Caco-2 (cell line): ENCODE measurements around the gene MEIS1. TPM values are rescaled to one million over a fixed set of nuclear protein-coding genes. Genes with fewer than 3 reads are reported as not detected.

Experiments used
- BruUV-seq: library from RNA; stranded (reverse); fragments of 400-500 nt; replicated peaks from 2 replicates; lab custom pipeline; 2021; lab: Mats Ljungman, UMichigan
- CTCF ChIA-PET: fragments of 300-600 bp; sonication (Branson Sonifier 250); formaldehyde crosslinking; loops from one replicate; lab custom pipeline; 2022; ENCODE audit warnings: antibody characterized with exemption; lab: Charles Lee
- POLR2A ChIA-PET: fragments of 300-600 bp; sonication (Branson Sonifier 250); formaldehyde crosslinking; loops from one replicate; lab custom pipeline; 2022; ENCODE audit warnings: antibody characterized with exemption; lab: Charles Lee
- DNase-seq, 2 experiments: peaks; one replicate each; pipeline versions ENCODE4 v3.0.0 to v3.0.0-alpha.2; 2020 to 2022
- H3K27me3 ChIP-seq: replicated peaks from 2 replicates; pipeline ENCODE4 v1.6.0; 2011; ENCODE audit warnings: low read length; ENCODE audit not compliant: control insufficient read depth, insufficient read depth
- H3K36me3 ChIP-seq: 2 replicates; pipeline ENCODE4 v1.5.1; 2011; ENCODE audit warnings: low read length; ENCODE audit not compliant: control insufficient read depth, insufficient read depth
- H3K4me1 ChIP-seq: fragments of 250-450 bp; sonication (Bioruptor Pico); 2 replicates; pipeline ENCODE4 v1.5.1; 2020; ENCODE audit warnings: mild to moderate bottlenecking
- H3K4me3 ChIP-seq: 2 replicates; pipeline ENCODE4 v1.5.1; 2011; ENCODE audit warnings: low read depth, mild to moderate bottlenecking, control low read depth, low read length
- H3K9me3 ChIP-seq: fragments of 250-450 bp; sonication (Bioruptor Pico); 2 replicates; pipeline ENCODE4 v1.5.1; 2020; ENCODE audit warnings: mild to moderate bottlenecking, moderate library complexity
- H3K27ac Mint-ChIP-seq: one replicate; pipeline ENCODE4 v1.8.0; 2022; ENCODE audit warnings: mixed read lengths; ENCODE audit not compliant: unreplicated experiment
- H3K27me3 Mint-ChIP-seq: one replicate; pipeline ENCODE4 v1.8.0; 2022; ENCODE audit warnings: mixed read lengths; ENCODE audit not compliant: insufficient read depth, unreplicated experiment
- H3K36me3 Mint-ChIP-seq: one replicate; pipeline ENCODE4 v1.8.0; 2022; ENCODE audit warnings: mild to moderate bottlenecking, mixed read lengths; ENCODE audit not compliant: insufficient read depth, unreplicated experiment
- H3K4me1 Mint-ChIP-seq: one replicate; pipeline ENCODE4 v1.8.0; 2022; ENCODE audit warnings: low read depth, mixed read lengths; ENCODE audit not compliant: unreplicated experiment
- H3K4me3 Mint-ChIP-seq: one replicate; pipeline ENCODE4 v1.8.0; 2022; ENCODE audit warnings: mild to moderate bottlenecking, moderate library complexity, mixed read lengths; ENCODE audit not compliant: unreplicated experiment
- H3K9me3 Mint-ChIP-seq: one replicate; pipeline ENCODE4 v1.8.0; 2022; ENCODE audit warnings: mixed read lengths; ENCODE audit not compliant: unreplicated experiment
- intact Hi-C: fragments of 100-400 bp; cut with micrococcal nuclease; formaldehyde crosslinking; loops from one replicate; pipeline ENCODE4 v1.10.0; 2022; ENCODE audit not compliant: unreplicated experiment
- total RNA-seq: library from RNA; stranded (reverse); gene quantifications from 2 replicates; pipeline ENCODE4 v1.2.3, GENCODE V29; 2022
- TF ChIP-seq, protein P1 (sequence below), 2 experiments: fragments of 200-600 bp in 1 of 2; IDR thresholded peaks; 1 replicate in 1 of 2; 2 replicates in 1 of 2; pipeline versions ENCODE4 v1.5.1 to v1.8.0; 2011 to 2022; ENCODE audit warnings: antibody characterized with exemption in 1 of 2, control low read depth in 1 of 2, inconsistent platforms in 1 of 2, low read depth in 1 of 2, low read length in 1 of 2, mild to moderate bottlenecking in 1 of 2, moderate library complexity in 1 of 2; ENCODE audit not compliant: insufficient read depth in 1 of 2, severe bottlenecking in 1 of 2, unreplicated experiment in 1 of 2

Gene MEIS1
- total RNA-seq, 1 experiment from 2014 or later, result 7.4 TPM

DNA sequence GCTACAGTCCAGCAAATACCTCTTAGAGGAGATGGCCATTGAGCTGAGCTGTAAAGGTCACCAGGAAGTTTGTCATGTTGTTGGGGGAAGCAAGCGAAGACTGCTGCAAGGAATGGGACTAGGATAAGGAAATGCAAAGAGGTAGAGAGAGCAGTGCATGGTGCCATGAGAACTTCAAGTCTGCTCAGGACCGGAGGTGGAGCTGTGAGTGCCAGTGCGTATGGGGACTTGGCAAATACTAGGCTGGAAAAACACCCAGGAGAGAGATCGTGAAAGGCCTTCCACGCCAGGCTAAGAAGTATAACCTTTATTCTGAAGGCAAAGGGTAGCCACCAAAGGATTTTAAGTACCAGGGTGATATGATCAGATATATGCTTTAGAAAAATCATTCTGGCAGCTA lies 71.3 kb downstream of the MEIS1 start:
- POLR2A ChIA-PET, result no interaction called here
- CTCF ChIA-PET, result no interaction called here
- peaks cover 7% of the 10 kb centered on the region; the same call in 1 of the 2 replicates for H3K4me1 ChIP-seq
- no peaks in the 10 kb centered on the region for H3K36me3 Mint-ChIP-seq
- H3K4me1 Mint-ChIP-seq, result peaks cover 4% of the 10 kb centered on the region
- H3K9me3 Mint-ChIP-seq, result no peaks in the 10 kb centered on the region
- H3K27me3 Mint-ChIP-seq, result no peaks in the 10 kb centered on the region
- H3K9me3 ChIP-seq, result no peaks in the 10 kb centered on the region
- no peak for DNase-seq
- intact Hi-C loops, result no loop called here
- TF ChIP-seq, protein P1, sequence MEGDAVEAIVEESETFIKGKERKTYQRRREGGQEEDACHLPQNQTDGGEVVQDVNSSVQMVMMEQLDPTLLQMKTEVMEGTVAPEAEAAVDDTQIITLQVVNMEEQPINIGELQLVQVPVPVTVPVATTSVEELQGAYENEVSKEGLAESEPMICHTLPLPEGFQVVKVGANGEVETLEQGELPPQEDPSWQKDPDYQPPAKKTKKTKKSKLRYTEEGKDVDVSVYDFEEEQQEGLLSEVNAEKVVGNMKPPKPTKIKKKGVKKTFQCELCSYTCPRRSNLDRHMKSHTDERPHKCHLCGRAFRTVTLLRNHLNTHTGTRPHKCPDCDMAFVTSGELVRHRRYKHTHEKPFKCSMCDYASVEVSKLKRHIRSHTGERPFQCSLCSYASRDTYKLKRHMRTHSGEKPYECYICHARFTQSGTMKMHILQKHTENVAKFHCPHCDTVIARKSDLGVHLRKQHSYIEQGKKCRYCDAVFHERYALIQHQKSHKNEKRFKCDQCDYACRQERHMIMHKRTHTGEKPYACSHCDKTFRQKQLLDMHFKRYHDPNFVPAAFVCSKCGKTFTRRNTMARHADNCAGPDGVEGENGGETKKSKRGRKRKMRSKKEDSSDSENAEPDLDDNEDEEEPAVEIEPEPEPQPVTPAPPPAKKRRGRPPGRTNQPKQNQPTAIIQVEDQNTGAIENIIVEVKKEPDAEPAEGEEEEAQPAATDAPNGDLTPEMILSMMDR (IDR thresholded peaks at IDR 0.05; ENCODE audit: insufficient read depth in 1 of 2, low read depth in 1 of 2, low read length in 1 of 2, severe bottlenecking in 1 of 2, unreplicated experiment in 1 of 2), result no peak
- no peaks in the 10 kb centered on the region for H3K27me3 ChIP-seq
- no peaks in the 10 kb centered on the region for H3K36me3 ChIP-seq
- BruUV-seq, result no TSS peak
- H3K4me3 Mint-ChIP-seq, result no peak overlapping the region
- H3K4me3 ChIP-seq, result no peak overlapping the region
- no peak overlapping the region for H3K27ac Mint-ChIP-seq

DNA sequence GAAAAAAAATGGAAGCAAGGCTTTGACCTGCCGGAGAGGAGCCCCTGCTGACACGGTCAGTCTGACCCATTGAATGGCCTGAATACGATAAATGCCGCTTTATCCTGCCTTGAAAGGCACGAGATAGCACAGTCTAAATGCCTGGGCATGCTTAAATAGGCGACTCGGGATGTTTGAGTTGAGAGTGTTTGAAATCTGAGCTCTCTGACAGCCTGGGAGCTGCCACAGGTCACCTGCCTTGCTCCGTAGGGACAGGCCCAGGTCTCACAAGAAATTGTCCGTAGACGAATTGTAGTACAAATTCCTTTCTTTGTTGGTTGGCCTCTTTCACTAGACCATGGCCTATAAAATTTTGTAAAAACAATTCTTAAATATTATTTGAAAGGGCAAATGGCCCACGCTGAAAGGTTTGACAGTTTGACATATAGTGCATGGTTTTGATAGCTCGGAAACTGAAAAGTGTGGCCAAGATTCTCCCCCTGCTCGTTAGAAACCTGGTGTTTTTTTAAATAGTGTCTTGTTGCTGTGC lies 72.8 kb downstream of the MEIS1 start:
- POLR2A ChIA-PET, result no interaction called here
- Histone ChIP-seq H3K27me3 (no peaks in the 10 kb centered on the region), H3K4me3 (no peak overlapping the region), H3K36me3 (no peaks in the 10 kb centered on the region), H3K4me1 (peaks cover 7% of the 10 kb centered on the region; the same call in 1 of the 2 replicates), H3K9me3 (no peaks in the 10 kb centered on the region)
- H3K9me3 Mint-ChIP-seq, result no peaks in the 10 kb centered on the region
- no peaks in the 10 kb centered on the region for H3K36me3 Mint-ChIP-seq
- no peak for DNase-seq
- CTCF ChIA-PET, result interaction anchor here (0.5 kb wide), 1 partner anchor 915 kb away, joined by 3 read pairs; no protein-coding TSS in a partner anchor
- H3K4me3 Mint-ChIP-seq, result no peak overlapping the region
- TF ChIP-seq, protein P1 (IDR thresholded peaks at IDR 0.05; ENCODE audit: insufficient read depth in 1 of 2, low read depth in 1 of 2, low read length in 1 of 2, severe bottlenecking in 1 of 2, unreplicated experiment in 1 of 2), result no peak
- intact Hi-C loops, result no loop called here
- no TSS peak for BruUV-seq
- H3K4me1 Mint-ChIP-seq, result peaks cover 4% of the 10 kb centered on the region
- no peaks in the 10 kb centered on the region for H3K27me3 Mint-ChIP-seq
- no peak overlapping the region for H3K27ac Mint-ChIP-seq

DNA sequence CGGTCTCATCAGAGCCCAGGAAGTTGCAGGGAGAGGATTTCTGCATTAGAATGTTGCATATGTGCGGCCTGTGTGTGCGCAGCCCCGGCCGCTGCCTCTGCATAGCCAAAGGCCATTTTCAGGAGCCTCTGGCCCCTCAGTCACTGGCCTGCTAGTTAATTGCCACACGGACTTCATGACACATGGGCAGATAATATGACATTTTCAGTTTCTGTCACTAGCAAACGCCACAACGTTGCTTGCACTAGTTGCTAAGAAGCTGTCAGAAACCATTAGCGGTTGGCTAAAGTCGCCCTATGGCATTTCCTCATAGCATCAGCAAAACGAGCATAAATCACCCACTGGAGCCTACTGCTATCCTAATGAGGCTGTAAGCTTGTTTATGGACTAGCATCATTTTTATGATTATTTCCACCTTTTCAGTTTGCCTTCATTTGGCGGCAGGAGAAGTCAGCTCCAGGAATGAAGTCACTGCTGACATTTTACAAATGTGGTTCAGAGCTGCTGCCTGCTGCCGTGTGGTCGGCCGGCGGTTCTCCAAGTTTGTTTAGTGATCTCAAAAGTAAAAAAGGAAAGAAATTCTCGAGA lies 73.7 kb downstream of the MEIS1 start:
- intact Hi-C loops, result no loop called here
- Histone ChIP-seq H3K4me3 (no peak overlapping the region), H3K27me3 (no peaks in the 10 kb centered on the region), H3K4me1 (peaks cover 7% of the 10 kb centered on the region; the same call in 1 of the 2 replicates), H3K9me3 (no peaks in the 10 kb centered on the region), H3K36me3 (no peaks in the 10 kb centered on the region)
- Mint-ChIP-seq H3K27me3 (no peaks in the 10 kb centered on the region), H3K27ac (no peak overlapping the region), H3K9me3 (no peaks in the 10 kb centered on the region), H3K36me3 (no peaks in the 10 kb centered on the region), H3K4me3 (no peak overlapping the region), H3K4me1 (peaks cover 4% of the 10 kb centered on the region)
- TF ChIP-seq, protein P1 (IDR thresholded peaks at IDR 0.05; ENCODE audit: insufficient read depth in 1 of 2, low read depth in 1 of 2, low read length in 1 of 2, severe bottlenecking in 1 of 2, unreplicated experiment in 1 of 2), result no peak
- DNase-seq, result no peak
- no TSS peak for BruUV-seq
- CTCF ChIA-PET, result no interaction called here
- POLR2A ChIA-PET, result no interaction called here
